Muscle of leg (tissue), 11 donors: Measurements from ENCODE around the gene GALNT10. TPM values are rescaled to one million over a fixed set of nuclear protein-coding genes. Genes with fewer than 3 reads are reported as not detected.

ENCODE experiments used
- DNase-seq: peaks from one replicate; pipeline ENCODE4 v3.0.0; 2013
- H3K27ac ChIP-seq: one replicate; pipeline ENCODE4 v1.5.1; 2013; ENCODE audit warnings: mild to moderate bottlenecking, low read length, control low read depth
- H3K27me3 ChIP-seq: one replicate; pipeline ENCODE4 v1.6.1; 2013; ENCODE audit warnings: low read length; ENCODE audit not compliant: control insufficient read depth, insufficient read depth
- H3K36me3 ChIP-seq: one replicate; pipeline ENCODE4 v1.6.1; 2013; ENCODE audit warnings: low read length; ENCODE audit not compliant: control insufficient read depth, insufficient read depth
- H3K4me1 ChIP-seq: one replicate; pipeline ENCODE4 v1.6.1; 2013; ENCODE audit warnings: low read length; ENCODE audit not compliant: control insufficient read depth, insufficient read depth
- H3K4me3 ChIP-seq: one replicate; pipeline ENCODE4 v1.5.1; 2013; ENCODE audit warnings: low read length, control low read depth
- H3K9me3 ChIP-seq: replicated peaks from 2 replicates; pipeline ENCODE4 v1.6.1; 2013; ENCODE audit warnings: low read depth, low read length; ENCODE audit not compliant: control insufficient read depth
- WGBS: methylation state at CpG from one replicate; pipeline ENCODE4 v1.1.5; 2013; ENCODE audit warnings: missing lambda C conversion rate; ENCODE audit not compliant: insufficient coverage; 5-methylcytosine and 5-hydroxymethylcytosine counted together
- polyA plus RNA-seq, 8 donors: library from polyadenylated mRNA; unstranded; fragments of 120-200 nt; gene quantifications; one replicate each; pipeline versions ENCODE4 v1.2.1 to v1.2.3, GENCODE V29; 2013; ENCODE audit warnings: inconsistent platforms in 1 of 8, low replicate concordance in 1 of 8; ENCODE audit not compliant: insufficient read length in 8 of 8, insufficient read depth in 1 of 8
- total RNA-seq: library from RNA; stranded (reverse); fragments of 120-200 nt; gene quantifications from one replicate; pipeline ENCODE4 v1.2.4, GENCODE V29; 2013

GALNT10 gene
- total and polyA plus RNA-seq, 9 donors, result 16.6 to 27.8 (median 20.5) TPM

DNA sequence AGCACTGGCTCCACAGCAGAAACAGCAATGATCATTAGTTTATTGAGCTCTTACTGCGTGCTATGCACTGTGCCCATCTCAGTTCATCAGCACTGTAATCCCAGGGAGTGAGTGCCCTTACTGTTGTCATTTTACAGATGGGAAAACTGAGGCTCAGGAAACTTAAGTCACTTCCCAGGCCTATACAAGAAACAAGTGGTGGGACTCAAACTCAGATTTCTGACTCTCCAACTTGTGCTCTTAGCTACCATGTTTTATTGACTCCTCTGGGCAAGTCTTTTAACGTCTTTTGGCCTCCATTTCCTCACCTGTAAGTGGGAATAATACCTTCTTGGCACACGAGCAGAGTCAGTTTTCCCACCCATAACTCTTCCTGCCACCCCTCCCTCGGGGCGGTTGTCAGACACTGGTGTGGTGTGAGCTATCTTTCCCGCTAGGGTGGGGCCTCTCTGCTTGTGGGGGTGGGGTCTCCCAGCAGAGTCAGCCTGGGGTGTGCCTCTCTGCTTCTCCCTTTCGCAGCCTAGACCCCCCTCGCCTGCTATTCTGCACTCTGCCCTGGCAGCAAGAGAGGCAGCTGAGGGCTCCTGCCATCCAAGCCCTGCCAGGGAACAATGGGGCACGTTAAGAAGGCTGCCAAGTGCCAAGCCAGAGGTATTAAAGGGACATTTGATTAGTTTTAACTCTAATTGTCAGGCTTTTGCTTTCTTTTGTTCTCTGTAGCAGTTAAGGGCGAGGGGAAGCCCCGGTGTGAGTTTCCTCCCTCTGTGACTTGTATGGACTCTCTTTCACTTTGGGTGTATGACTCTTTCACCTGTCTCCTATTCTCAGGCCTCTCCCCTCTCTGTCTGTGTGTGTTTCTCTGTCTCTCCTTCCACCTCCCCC lies 12.1 kb downstream of the GALNT10 start:
- H3K36me3 ChIP-seq, result peaks cover 6% of the 10 kb centered on the region
- peaks cover 15% of the 10 kb centered on the region for H3K4me1 ChIP-seq
- no peaks in the 10 kb centered on the region for H3K27me3 ChIP-seq
- no peak overlapping the region for H3K4me3 ChIP-seq
- H3K27ac ChIP-seq, result no peak overlapping the region
- DNase-seq, result no peak
- H3K9me3 ChIP-seq, result no peaks in the 10 kb centered on the region
- WGBS, result 64% methylated on average over 2 of the region's 11 CpGs

DNA sequence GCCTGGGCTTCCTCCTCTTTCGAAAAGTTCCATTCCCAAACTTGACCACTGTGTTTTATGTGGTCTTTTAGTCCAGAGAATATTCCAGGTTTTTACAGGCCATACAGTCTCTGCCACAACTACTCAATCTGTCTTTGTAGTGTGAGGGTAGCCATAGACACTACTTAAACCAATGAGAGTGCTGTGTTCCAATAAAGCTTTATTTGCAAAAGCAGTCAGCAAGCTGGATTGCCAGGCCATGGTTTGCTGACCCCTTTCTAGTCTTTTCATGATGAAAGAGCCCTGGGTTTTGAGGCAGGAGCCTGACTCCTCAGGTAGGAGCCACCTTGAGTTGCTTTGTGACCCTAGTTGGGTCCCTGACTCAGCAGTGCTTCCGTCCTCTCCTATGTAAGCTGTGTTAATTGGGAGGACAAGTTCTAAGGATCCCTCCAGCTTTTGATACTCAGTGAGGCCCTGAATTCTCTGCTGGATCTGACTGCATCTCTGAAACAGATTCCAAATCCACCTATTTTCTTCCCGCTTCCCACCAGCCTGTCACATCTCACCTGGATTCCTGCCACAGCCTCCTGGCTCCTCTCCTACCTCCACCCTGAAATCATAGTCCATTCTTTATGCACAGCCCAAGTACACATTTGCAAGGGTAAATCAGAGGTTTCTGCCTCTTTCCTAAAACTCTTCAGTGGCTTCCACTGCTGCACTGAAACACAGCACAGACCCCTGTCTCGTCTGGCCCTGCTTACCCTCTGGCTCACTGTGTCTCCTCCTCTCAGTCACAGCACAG lies 13.5 kb downstream of the GALNT10 start:
- Histone ChIP-seq H3K4me3 (no peak overlapping the region), H3K27ac (no peak overlapping the region), H3K36me3 (peaks cover under 1% of the 10 kb centered on the region), H3K27me3 (no peaks in the 10 kb centered on the region), H3K9me3 (peaks cover under 1% of the 10 kb centered on the region), H3K4me1 (peaks cover 15% of the 10 kb centered on the region)
- 60% methylated on average over 2 of the region's 4 CpGs for WGBS
- no peak for DNase-seq

DNA sequence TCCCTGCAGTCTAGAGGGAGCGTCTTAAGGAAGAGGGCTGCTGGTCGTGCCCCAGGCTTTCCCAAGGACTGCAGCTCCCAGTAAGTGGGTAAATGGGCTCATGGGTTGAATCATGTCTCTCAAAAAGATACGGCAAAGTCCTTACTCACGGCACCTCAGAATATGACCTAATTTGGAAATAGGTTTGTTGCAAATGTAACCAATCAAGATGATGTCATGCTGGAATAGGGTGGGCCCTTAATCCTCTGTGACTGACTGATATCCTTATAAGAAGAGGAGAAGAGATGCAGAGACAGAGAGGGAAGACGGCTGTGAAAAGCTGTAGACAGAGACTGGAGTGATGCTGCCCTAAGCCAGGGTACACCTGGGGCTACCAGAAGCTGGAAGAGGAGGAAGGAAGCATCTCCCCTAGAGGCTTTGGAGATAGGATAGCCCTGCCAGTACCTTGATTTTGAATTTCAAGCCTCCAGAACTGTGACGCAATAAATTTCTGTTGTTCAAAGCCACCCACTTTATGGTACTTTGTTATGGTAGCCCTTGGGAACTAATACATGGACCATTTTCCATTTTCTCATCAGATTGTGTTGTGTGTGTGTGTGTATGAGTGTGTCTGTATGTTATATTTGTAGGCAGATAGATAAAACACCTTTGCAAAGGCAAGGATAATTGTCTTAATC lies 15.0 kb downstream of the GALNT10 start:
- no peak overlapping the region for H3K4me3 ChIP-seq
- no peak for DNase-seq
- peaks cover 4% of the 10 kb centered on the region for H3K36me3 ChIP-seq
- peaks cover 2% of the 10 kb centered on the region for H3K9me3 ChIP-seq
- no CpG with 5 or more reads among the region's 6 CpGs for WGBS
- H3K27me3 ChIP-seq, result no peaks in the 10 kb centered on the region
- H3K4me1 ChIP-seq, result peaks cover 5% of the 10 kb centered on the region
- H3K27ac ChIP-seq, result no peak overlapping the region

DNA sequence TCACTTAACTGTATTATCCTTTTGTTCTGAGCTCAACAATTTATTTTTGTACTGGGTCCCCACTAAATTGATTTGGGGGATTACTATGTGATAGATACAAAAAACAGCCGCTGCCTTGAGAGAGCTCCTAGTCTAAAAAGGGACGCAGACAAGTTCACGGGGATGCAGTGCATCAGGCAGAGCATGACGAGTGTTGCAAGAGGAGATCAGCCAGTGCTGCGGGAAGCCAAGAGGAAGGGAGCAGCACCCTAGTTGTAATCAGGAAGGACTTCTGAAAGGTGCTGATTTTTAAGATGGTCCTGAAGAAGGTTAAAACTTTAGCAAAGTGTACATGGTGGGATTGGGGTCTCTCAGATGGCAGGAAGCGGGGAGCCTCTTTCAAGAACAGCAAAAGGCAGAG lies 15.8 kb downstream of the GALNT10 start:
- peaks cover 4% of the 10 kb centered on the region for H3K36me3 ChIP-seq
- no peaks in the 10 kb centered on the region for H3K27me3 ChIP-seq
- no peak overlapping the region for H3K27ac ChIP-seq
- no peak for DNase-seq
- peaks cover 5% of the 10 kb centered on the region for H3K4me1 ChIP-seq
- H3K4me3 ChIP-seq, result no peak overlapping the region
- peaks cover 2% of the 10 kb centered on the region for H3K9me3 ChIP-seq
- 63% methylated on average over 6 of the region's 6 CpGs for WGBS

DNA sequence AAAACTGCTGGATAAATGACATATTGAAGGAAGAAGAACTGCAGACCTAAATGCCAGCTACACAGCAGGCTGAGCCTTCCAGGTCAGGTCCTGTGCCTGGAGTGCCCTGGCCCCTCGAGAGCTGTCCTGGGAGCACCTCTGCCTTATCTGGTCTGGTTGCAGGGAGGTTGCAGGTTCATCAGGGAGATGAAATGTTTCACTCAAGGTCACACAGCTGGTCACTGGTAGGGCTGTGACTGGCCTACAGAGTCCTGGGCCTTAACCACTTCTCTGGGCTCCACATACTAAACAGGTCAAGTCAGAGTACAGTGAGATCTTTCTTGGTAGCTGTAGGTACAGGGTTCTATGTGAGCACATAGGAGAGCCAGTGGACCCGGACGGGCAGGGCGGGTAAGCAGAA lies 16.7 kb downstream of the GALNT10 start:
- H3K27me3 ChIP-seq, result no peaks in the 10 kb centered on the region
- H3K4me3 ChIP-seq, result no peak overlapping the region
- no peak overlapping the region for H3K27ac ChIP-seq
- 82% methylated on average over 3 of the region's 4 CpGs for WGBS
- peaks cover 2% of the 10 kb centered on the region for H3K9me3 ChIP-seq
- H3K4me1 ChIP-seq, result peaks cover 5% of the 10 kb centered on the region
- no peak for DNase-seq
- peaks cover 8% of the 10 kb centered on the region for H3K36me3 ChIP-seq

DNA sequence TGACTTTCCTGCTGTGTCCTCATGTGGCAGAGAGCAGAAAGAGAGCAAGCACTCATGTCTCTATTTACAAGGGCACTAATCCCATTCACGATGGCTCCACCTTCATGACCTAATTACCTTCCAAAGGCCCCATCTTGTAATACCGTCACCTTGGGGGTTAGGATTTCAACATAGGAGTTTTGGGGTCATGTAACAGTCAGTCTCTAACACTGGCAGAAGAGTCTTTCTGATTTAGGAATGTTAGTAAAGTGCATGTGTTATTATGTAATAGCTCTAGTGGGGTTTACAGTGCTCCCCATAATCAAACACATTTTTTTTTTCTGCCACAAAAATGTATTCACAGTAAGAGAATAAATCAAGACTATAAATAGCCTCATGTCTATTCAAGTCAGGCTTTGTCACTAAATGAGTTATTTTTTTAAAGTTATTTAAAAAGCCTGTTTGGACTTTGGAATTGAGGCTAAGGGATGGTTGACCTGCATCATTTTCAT lies 19.1 kb downstream of the GALNT10 start:
- Histone ChIP-seq H3K27me3 (no peaks in the 10 kb centered on the region), H3K9me3 (peaks cover 2% of the 10 kb centered on the region), H3K4me3 (no peak overlapping the region), H3K4me1 (no peaks in the 10 kb centered on the region), H3K27ac (no peak overlapping the region), H3K36me3 (peaks cover 11% of the 10 kb centered on the region)
- DNase-seq, result no peak
- no CpG with 5 or more reads among the region's 2 CpGs for WGBS

DNA sequence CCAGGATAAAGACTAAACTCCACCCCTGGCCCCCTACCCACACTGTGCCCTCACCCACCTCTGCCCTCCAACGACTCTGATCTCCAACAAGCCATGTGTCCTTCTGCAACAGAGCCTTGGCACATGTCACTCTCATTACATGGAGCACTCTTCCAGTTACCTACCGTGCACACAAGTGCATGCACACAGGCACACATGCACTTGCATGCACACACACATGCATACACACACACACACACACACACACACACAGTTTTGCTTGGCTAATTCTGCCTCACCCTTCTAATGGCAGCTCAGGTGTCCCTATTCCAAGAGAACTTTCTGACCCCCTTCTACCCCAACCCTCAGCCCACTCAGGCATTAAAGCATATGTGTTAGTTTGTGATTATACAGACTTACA lies 19.6 kb downstream of the GALNT10 start:
- no peak overlapping the region for H3K4me3 ChIP-seq
- 61% methylated on average over 2 of the region's 2 CpGs for WGBS
- H3K9me3 ChIP-seq, result peaks cover 2% of the 10 kb centered on the region
- H3K36me3 ChIP-seq, result peaks cover 11% of the 10 kb centered on the region
- no peak for DNase-seq
- no peak overlapping the region for H3K27ac ChIP-seq
- H3K27me3 ChIP-seq, result no peaks in the 10 kb centered on the region
- no peaks in the 10 kb centered on the region for H3K4me1 ChIP-seq

DNA sequence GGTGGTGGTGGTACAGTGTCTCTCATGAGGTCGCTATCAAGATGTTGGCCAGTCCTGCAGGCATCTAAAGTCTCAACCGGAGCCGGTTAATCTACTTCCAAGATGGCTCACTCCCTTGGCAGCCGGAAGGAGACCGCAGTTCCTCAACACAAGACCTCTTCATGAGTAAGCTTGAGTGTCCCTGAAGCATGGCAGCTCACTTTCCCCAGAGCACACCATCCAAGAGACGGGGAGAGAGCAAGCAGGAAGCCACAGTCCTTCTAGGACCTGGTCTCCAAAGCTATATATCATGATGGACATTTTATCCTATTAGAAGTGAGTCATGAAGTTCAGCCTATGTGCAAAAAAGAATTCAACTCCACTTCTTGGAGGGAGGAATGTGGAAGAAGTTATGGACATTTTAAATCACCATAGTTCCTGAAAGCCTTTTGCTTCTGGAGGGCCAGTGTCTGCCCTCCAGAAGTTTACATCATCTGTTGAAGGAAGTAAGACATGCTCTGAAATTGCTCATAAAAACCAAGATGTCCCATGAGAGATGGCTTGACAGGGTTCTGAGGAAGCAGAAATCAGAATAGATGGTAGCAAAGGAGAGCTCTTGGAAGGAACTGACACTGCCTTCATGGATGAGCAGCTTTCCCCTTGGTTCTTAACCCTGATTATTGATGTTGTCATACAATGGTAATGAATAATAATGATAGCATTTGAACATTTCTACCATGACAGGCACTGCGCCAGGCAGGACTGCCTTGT lies 21.3 kb downstream of the GALNT10 start:
- Histone ChIP-seq H3K27ac (no peak overlapping the region), H3K36me3 (peaks cover 11% of the 10 kb centered on the region), H3K4me1 (no peaks in the 10 kb centered on the region), H3K9me3 (peaks cover 2% of the 10 kb centered on the region), H3K4me3 (no peak overlapping the region), H3K27me3 (no peaks in the 10 kb centered on the region)
- no peak for DNase-seq
- 90% methylated on average over 2 of the region's 7 CpGs for WGBS

DNA sequence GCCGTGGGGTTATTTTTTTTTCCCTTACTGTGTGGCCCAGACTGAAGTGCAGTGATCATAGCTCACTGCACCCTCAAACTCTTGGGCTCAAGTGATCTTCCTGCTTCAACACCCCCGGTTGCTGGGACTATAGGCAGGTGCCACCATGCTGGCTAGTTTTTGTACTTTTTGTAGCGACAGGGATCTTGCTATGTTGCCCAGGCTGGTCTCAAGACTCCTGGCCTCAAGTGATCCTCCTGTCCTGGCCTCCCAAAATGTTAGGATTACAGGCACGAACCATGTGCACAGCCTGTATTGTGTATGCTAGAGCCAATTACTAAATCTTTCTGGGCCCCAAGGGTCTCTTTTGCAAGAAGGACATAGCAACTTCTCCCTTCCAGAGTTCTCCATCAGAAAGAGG lies 23.1 kb downstream of the GALNT10 start:
- H3K27me3 ChIP-seq, result no peaks in the 10 kb centered on the region
- H3K4me3 ChIP-seq, result no peak overlapping the region
- H3K36me3 ChIP-seq, result peaks cover 11% of the 10 kb centered on the region
- peaks cover 2% of the 10 kb centered on the region for H3K9me3 ChIP-seq
- no peak overlapping the region for H3K27ac ChIP-seq
- 88% methylated on average over 3 of the region's 4 CpGs for WGBS
- no peak for DNase-seq
- H3K4me1 ChIP-seq, result peaks cover 9% of the 10 kb centered on the region
